CD4-positive, alpha-beta T cell treated with Interleukin-4 for 1 hour (primary cell): ENCODE data around the gene RNF126.
"Not testable (repeated sequence)": the region's sequence is repeated elsewhere in the genome, so short reads cannot be mapped to it uniquely, and the experiment has no call there.

Source experiments
- DNase-seq, 2 donors: peaks; one replicate each; pipeline ENCODE4 v3.0.0-alpha.2; 2020 to 2022

The RNF126 gene

DNA sequence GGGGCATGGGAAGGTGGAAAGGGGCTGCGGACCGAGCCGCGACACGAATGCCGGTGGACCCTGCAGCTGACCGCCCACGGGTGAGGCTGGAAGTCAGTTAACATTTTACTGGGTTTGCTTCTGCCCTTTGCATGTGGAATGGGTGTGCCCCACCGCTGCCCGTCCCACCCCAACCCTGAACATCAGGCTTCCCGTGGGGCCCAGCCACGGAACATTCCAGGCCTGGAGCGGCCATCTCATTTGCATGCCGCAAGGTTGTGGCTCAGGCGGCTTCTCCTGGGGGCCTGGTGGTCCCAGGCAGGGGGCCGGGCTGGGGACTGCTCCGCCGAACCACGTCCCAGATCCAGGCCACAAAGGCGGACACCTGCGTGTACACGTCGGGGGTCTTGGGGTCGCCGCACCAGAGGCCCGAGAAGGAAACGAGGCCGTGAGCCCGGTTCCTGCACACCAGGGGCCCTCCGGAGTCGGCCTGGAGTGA is 22.5 kb upstream of the RNF126 start:
- DNase-seq = no peak

DNA sequence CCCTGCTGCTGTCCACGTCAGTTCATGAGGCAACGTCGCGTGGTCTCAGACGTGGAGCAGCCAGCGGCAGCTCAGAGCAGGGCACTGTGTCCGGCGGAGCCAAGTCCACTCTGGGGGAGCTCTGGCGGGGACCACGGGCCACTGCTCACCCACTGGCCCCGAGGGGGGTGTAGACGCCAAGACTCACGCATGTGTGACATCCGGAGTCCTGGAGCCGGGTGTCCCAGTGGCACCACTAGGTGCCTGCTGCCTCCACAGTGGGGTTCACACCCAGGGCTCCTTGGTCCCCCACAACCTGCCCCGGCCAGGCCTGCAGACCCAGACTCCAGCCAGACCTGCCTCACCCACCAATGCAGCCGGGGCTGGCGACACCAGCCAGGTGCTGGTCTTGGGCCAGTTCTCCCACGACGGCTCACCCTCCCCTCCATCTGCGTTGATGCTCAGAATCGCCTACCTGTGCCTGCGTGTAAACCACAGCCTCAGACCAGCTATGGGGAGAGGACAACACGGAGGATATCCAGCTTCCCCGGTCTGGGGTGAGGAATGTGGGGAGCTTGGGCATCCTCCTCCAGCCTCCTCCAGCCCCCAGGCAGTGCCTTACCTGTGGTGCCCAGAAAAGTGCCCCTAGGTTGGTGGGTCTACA is 19.8 kb upstream of the RNF126 start:
- DNase-seq = no peak

GRCh38 chr19:681029-682019 is 18.3 kb upstream of the RNF126 start:
- peak in 1 of 2 donors; percentile 56 for DNase-seq

GRCh38 chr19:680287-681028 is 17.4 kb upstream of the RNF126 start:
- DNase-seq = peak; percentile 100

DNA sequence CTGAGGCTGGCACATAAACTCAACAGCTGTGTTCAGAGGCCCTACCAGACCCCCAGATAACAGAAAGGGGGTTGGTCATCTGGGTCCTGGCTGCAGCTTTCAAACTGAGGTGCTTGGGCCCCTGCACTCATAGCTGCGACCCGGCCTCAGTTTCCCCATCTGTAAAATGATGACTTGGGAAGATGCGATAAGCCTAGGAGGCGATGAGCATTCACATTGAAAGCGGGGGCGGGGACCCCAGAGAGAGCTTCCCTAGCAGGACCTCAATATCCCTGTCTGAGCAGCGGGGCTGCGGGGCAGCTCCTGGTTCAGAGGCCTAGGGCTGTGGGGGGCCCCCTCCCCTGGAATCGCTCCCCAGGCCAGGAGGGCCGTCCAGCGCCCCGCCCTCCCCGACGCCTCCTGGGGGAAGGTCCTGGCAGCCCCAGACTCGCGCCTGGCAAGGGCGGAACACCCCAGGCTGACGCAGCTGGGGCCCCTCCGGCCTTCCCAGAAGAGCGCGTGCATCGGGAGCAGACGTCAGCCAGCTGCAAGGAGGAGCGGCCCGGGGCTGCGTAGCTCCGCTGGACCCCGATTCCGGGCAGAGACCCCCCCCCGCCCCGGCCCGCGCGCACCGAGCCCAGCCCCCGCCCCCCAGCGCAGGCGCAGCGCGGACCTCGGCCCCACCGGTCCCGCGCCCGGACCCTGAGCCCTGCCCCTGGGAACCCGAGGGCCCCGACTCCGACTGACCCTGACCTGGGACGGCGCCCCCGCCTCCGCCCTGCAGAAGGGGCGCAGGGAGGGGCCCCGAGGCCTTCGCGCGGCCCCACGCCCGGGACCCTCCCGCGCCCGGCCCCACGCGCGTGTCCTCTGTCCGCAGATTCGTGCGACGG is 16.6 kb upstream of the RNF126 start:
- DNase-seq = peak; percentile 31 to 62

DNA sequence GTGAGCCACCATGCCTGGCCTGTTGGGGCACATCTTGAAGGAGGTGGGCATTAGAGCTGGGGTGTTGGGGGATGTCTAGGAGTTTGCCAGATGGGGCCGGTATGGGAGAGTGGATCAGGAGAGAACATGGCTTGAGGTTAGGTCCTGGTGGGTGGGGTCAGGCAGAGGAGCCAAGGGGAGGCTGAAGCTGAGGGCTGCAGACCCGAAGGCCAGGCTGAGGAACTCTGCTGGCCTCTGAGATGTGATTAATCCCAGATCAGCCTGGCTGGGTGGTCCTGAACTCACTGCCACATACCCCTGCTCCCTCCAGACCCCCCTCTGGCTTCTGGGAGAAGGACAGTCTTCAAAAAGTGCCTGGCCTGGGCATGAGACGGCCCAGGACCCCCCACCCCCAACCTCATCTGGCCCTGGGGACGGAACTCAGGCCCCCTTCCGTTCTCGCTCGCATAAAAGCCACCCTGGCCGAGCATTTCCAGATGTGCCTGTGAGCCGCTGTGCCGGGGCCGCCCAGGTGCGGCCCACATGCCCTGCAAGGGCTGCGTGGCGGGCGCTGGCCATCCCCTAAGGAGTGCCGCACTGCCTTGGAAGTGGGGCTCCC is 15.9 kb upstream of the RNF126 start:
- DNase-seq = no peak

- no peak for DNase-seq
Measured at GRCh38 chr19:677601-678436, 14.8 kb upstream of the RNF126 start.

- DNase-seq = no peak
Measured at GRCh38 chr19:677201-677600, 14.2 kb upstream of the RNF126 start.

DNA sequence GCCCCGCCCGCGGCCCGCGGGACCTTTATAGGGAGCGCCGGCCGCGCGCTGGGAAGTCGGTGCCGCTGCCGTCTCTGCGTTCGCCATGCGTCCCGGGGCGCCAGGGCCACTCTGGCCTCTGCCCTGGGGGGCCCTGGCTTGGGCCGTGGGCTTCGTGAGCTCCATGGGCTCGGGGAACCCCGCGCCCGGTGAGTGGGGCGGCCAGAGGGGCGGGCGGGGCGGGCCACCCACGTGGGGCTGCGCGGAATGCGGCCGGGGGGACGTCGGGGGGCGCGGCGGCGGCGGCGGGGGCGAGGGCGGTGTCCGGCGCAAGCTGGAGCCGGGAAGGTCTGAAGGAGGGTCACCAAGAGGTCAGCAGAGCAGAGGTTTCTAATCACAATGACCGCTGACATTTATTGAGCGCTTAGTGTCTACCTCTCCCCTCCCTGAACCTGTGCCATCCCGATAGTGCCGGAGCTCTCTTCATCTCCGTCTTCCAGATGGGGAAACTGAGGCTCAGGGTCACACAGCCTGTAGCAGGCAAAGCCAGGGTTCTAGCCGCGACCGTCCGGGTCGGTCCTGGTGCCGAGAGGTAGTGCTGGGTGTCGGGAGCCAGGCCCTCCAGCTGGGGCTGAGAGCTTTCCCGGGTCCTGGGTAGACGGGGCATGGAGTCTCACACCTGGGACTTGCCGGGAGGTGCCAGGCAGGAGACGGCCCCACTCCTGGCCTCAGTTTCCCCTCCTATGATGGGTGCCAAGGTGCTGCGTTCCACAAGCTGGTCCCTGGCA is 13.5 kb upstream of the RNF126 start, which contains the start of gene FSTL3:
FSTL3 (plus strand) TSS at position 54 of the 767 bp plus-strand sequence; CDS start at position 86, 32 bp downstream.
- no peak for DNase-seq

GRCh38 chr19:676007-676338 is 13.0 kb upstream of the RNF126 start:
- no peak for DNase-seq

GRCh38 chr19:674282-675151 is 11.5 kb upstream of the RNF126 start:
- no peak for DNase-seq

DNA sequence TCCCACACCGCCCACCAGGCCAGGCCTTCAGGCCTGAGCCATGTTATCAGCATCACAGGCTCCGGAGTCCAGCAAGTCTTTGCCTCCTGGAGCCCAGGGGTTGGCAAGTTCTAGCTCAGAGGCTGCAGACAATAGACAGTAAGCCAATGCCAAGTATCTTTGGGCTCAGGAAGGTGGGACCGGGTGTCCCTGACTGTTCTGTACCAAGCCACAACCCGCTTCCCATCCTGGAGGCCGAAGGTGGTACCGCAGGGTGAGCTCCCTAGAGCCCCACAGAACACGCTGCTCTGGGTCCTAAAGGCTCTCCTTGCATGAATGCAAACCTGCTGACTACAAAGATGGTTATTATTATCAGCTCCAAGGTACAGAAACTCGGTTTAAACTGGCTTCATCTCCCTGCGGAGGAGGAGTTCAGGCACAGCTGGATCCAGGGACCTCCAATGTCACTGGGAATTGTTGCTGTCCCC is 7.6 kb upstream of the RNF126 start:
- DNase-seq = no peak

DNA sequence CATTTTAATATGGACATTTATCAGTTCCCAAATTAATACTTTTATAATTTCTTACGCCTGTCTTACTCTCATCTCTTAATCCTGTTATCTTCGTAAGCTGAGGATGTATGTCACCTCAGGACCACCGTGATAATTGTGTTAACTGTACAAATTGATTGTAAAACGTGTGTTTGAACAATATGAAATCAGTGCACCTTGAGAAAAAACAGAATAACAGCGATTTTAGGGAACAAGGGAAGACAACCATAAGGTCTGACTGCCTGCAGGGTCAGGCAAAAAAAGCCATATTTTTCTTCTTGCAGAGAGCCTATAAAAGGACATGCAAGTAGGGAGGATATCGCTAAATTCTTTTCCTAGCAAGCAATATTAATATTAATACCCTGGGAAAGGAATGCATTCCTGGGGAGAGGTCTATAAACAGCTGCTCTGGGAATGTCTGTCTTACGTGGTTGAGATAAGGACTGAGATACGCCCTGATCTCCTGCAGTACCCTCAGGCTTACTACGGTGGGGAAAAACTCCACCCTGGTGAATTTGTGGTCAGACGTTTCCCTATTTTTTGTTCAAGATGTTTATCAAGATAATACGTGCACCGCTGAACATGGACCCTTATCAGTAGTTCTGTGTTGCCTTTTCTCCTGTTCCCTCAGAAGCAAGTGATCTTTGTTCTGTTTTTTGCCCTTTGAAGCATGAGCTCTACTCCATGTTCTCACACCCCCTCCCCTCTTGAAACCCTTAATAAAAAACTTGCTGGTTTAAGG is 5.8 kb upstream of the RNF126 start:
- DNase-seq = not testable (repeated sequence)

DNA sequence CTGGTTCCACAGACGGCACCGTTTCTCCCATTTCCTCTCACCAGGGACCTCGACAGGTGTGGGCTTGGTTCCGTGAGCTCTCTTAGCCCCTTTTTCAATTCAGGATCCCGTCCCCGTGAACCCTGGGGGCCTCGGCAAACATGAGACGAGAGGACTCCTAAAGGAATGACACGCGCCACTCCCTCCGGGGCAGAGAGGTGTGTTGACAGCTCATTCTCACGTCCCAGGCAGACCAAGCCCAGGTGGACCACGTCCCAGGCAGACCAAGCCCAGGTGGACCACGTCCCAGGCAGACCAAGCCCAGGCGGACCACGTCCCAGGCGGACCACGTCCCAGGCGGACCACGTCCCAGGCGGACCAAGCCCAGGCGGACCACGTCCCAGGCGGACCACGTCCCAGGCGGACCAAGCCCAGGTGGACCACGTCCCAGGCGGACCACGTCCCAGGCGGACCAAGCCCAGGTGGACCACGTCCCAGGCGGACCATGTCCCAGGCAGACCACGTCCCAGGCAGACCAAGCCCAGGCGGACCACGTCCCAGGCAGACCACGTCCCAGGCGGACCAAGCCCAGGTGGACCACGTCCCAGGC is 4.1 kb upstream of the RNF126 start:
- not testable (repeated sequence) for DNase-seq

DNA sequence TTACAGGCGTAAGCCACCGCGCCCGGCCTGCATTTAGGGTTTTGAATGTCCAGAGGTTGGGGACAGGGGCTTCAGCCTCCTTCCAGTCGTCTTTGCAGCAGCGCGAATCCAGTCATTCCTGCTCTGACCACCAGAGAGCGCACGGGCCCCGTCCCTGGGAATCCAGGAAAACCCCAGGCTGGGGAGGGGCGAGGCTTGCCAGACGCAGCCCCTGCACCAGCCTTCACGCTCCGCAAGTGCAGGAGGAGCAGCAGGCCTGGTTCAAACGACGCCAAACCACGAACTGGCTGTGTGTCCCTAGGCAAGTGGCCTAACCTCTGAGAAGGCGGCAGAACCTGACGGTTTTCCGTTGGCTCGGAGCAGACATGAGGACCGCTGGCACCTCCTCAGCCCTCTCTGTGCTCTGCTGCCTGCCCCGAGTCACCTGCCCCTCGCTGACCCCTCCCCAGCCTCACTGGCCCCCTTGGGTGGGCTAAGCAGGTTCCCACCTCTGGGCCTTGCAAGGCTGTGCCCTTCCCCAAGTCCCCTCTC is 2.0 kb upstream of the RNF126 start:
- peak; percentile 84 to 87 for DNase-seq

GRCh38 chr19:663682-664117 is 686 bp upstream of the RNF126 start:
- no peak for DNase-seq
